ENCODE data around the gene PNPO. TPM values are rescaled to one million over a fixed set of nuclear protein-coding genes. Genes with fewer than 3 reads are reported as not detected.

The PNPO gene
- total RNA-seq, 3 donors from 2014 or later, result 22.8 to 32.0 (median 24.8) TPM

GRCh38 chr17:47946929-47947397, 5.6 kb downstream of the PNPO start:
- Histone ChIP-seq H3K9me3 (no peaks in the 10 kb centered on the region), H3K36me3 (ENCODE audit: low read depth) (no peaks in the 10 kb centered on the region), H3K4me1 (ENCODE audit: low read depth) (peaks cover 59% of the 10 kb centered on the region), H3K4me3 (no peak overlapping the region)
- DNase-seq (peak in 2 of 3 donors; percentile 85 to 97), ATAC-seq (peak; percentile 74)
- intact Hi-C loops (cut with DNase I, micrococcal nuclease), result no loop called here
- peak; percentile 78 for TF ChIP-seq CTCF (IDR thresholded peaks at IDR 0.05)

- Histone ChIP-seq H3K36me3 (ENCODE audit: low read depth) (no peaks in the 10 kb centered on the region), H3K4me3 (no peak overlapping the region), H3K4me1 (ENCODE audit: low read depth) (peaks cover 70% of the 10 kb centered on the region), H3K9me3 (no peaks in the 10 kb centered on the region)
- intact Hi-C loops (cut with DNase I, micrococcal nuclease), result no loop called here
- peak; percentile 53 to 56 (median 55) for DNase-seq
- no peak for TF ChIP-seq CTCF (IDR thresholded peaks at IDR 0.05)
- peak; percentile 16 for ATAC-seq
Measured at GRCh38 chr17:47948706-47949196, 7.4 kb downstream of the PNPO start.

GRCh38 chr17:47949197-47949759, 7.9 kb downstream of the PNPO start:
- intact Hi-C loops (cut with DNase I, micrococcal nuclease), result no loop called here

GRCh38 chr17:47949946-47950345, 8.6 kb downstream of the PNPO start:
- ATAC-seq (no peak), DNase-seq (peak in 2 of 3 donors; percentile 57 to 65)
- Histone ChIP-seq H3K9me3 (no peaks in the 10 kb centered on the region), H3K4me3 (no peak overlapping the region), H3K36me3 (ENCODE audit: low read depth) (no peaks in the 10 kb centered on the region), H3K4me1 (ENCODE audit: low read depth) (peaks cover 69% of the 10 kb centered on the region)
- no peak for TF ChIP-seq CTCF (IDR thresholded peaks at IDR 0.05)
- intact Hi-C loops (cut with DNase I, micrococcal nuclease), result loop anchor here in 1 of 2 donors (5.0 kb wide), 1 partner anchor 62 kb away; no protein-coding TSS in a partner anchor

More at GRCh38 chr17:47949197-47949759, 7.9 kb downstream of the PNPO start:
- H3K36me3 ChIP-seq (ENCODE audit: low read depth), result no peaks in the 10 kb centered on the region
- ATAC-seq (peak; percentile 60), DNase-seq (peak; percentile 93 to 96 (median 94))
- peak; percentile 72 for TF ChIP-seq CTCF (IDR thresholded peaks at IDR 0.05)
- H3K9me3 ChIP-seq, result no peaks in the 10 kb centered on the region
- no peak overlapping the region for H3K4me3 ChIP-seq
- peaks cover 72% of the 10 kb centered on the region for H3K4me1 ChIP-seq (ENCODE audit: low read depth)

- intact Hi-C loops (cut with DNase I, micrococcal nuclease), result loop anchor here in 1 of 2 donors (5.0 kb wide), 1 partner anchor 62 kb away; no protein-coding TSS in a partner anchor
- peak in 1 of 3 donors; percentile 42 for DNase-seq
- no peak for TF ChIP-seq CTCF (IDR thresholded peaks at IDR 0.05)
- Histone ChIP-seq H3K4me3 (no peak overlapping the region), H3K9me3 (no peaks in the 10 kb centered on the region), H3K4me1 (ENCODE audit: low read depth) (peaks cover 64% of the 10 kb centered on the region), H3K36me3 (ENCODE audit: low read depth) (no peaks in the 10 kb centered on the region)
- no peak for ATAC-seq
Measured at GRCh38 chr17:47950448-47950847, 9.1 kb downstream of the PNPO start.
